AG10803 (cell line): ENCODE data around the gene ARHGEF17.

ENCODE experiments used
- DNase-seq: peaks from one replicate; pipeline ENCODE4 v3.0.0; 2010; ENCODE audit warnings: low read depth
- H3K4me3 ChIP-seq: 2 replicates; pipeline ENCODE4 v1.5.1; 2011; ENCODE audit warnings: mild to moderate bottlenecking, low read length, control low read depth
- CTCF ChIP-seq: conservative IDR thresholded peaks from 2 replicates; pipeline ENCODE4 v1.5.1; 2011; ENCODE audit warnings: mild to moderate bottlenecking, low read length, control low read depth, inconsistent platforms

ARHGEF17 gene

GRCh38 chr11:73294604-73295003, 13.5 kb upstream of the ARHGEF17 start:
- no peak overlapping the region for H3K4me3 ChIP-seq
- DNase-seq = no peak
- no peak for TF ChIP-seq CTCF

- TF ChIP-seq CTCF = peak; percentile 97
- H3K4me3 ChIP-seq = no peak overlapping the region
- peak; percentile 86 for DNase-seq
Observed at GRCh38 chr11:73295241-73295995, 12.7 kb upstream of the ARHGEF17 start.

- no peak for DNase-seq
- no peak for TF ChIP-seq CTCF
- H3K4me3 ChIP-seq = no peak overlapping the region
Observed at GRCh38 chr11:73295996-73296318, 12.1 kb upstream of the ARHGEF17 start.

- no peak for TF ChIP-seq CTCF
- H3K4me3 ChIP-seq = no peak overlapping the region
- no peak for DNase-seq
Observed at GRCh38 chr11:73296501-73297230, 11.4 kb upstream of the ARHGEF17 start.

- no peak overlapping the region for H3K4me3 ChIP-seq
- no peak for DNase-seq
- TF ChIP-seq CTCF = no peak
Observed at GRCh38 chr11:73297231-73297590, 10.9 kb upstream of the ARHGEF17 start.

- H3K4me3 ChIP-seq = no peak overlapping the region
- no peak for TF ChIP-seq CTCF
- no peak for DNase-seq
Observed at GRCh38 chr11:73297702-73298101, 10.4 kb upstream of the ARHGEF17 start.

- DNase-seq = no peak
- no peak overlapping the region for H3K4me3 ChIP-seq
- TF ChIP-seq CTCF = no peak
Observed at GRCh38 chr11:73298233-73298632, 9.8 kb upstream of the ARHGEF17 start.
